WTC11 (cell line): ENCODE data around the gene CRACR2A. TPM values are rescaled to one million over a fixed set of nuclear protein-coding genes. Genes with fewer than 3 reads are reported as not detected.
A peak's percentile ranks its signal among the peaks of the same experiment; 100 is the strongest.

Experiments used
- ATAC-seq: fragments of 200-7000 bp; cut with Tn5 transposase; 2 replicates; pipeline ENCODE4 v1.10.0; 2021; ENCODE audit warnings: mild to moderate bottlenecking, moderate library complexity
- CTCF ChIA-PET: fragments of 300-600 bp; sonication (Branson Sonifier 250); formaldehyde crosslinking; loops from one replicate; lab custom pipeline; 2021; ENCODE audit warnings: antibody characterized with exemption; lab: Charles Lee
- POLR2A ChIA-PET: fragments of 350-600 bp; sonication (Branson Sonifier 250); formaldehyde crosslinking; loops from one replicate; lab custom pipeline; 2021; ENCODE audit warnings: antibody characterized with exemption; lab: Charles Lee
- DNase-seq: peaks from one replicate; pipeline ENCODE4 v3.0.0; 2021; ENCODE audit warnings: low spot score
- H3K27ac Mint-ChIP-seq: 2 replicates; pipeline ENCODE4 v1.8.0; 2021; ENCODE audit warnings: mixed read lengths
- H3K27me3 Mint-ChIP-seq: 2 replicates; pipeline ENCODE4 v1.8.0; 2021; ENCODE audit warnings: low read depth, mild to moderate bottlenecking, moderate library complexity, mixed read lengths
- H3K36me3 Mint-ChIP-seq: 2 replicates; pipeline ENCODE4 v1.8.0; 2021; ENCODE audit warnings: mixed read lengths
- H3K4me1 Mint-ChIP-seq: 2 replicates; pipeline ENCODE4 v1.8.0; 2022; ENCODE audit warnings: mixed read lengths
- H3K4me3 Mint-ChIP-seq: 2 replicates; pipeline ENCODE4 v1.8.0; 2021; ENCODE audit warnings: mild to moderate bottlenecking, moderate library complexity, mixed read lengths
- H3K9me3 Mint-ChIP-seq: 2 replicates; pipeline ENCODE4 v1.8.0; 2021; ENCODE audit warnings: mixed read lengths
- CREB1 ChIP-seq: sonication (generic); formaldehyde crosslinking; IDR thresholded peaks from 2 replicates; pipeline ENCODE4 v1.8.0; 2023; ENCODE audit warnings: mild to moderate bottlenecking, missing genetic modification reagents
- ELF4 ChIP-seq: sonication (generic); formaldehyde crosslinking; IDR thresholded peaks from 2 replicates; pipeline ENCODE4 v1.8.1; 2022; ENCODE audit warnings: low read depth, mild to moderate bottlenecking, moderate library complexity, missing genetic modification reagents
- FOXK1 ChIP-seq: sonication (generic); formaldehyde crosslinking; IDR thresholded peaks from 2 replicates; pipeline ENCODE4 v1.8.0; 2022; ENCODE audit warnings: mild to moderate bottlenecking, moderate library complexity, missing genetic modification reagents
- GABPB1 ChIP-seq: sonication (generic); formaldehyde crosslinking; IDR thresholded peaks from 2 replicates; pipeline ENCODE4 v1.8.1; 2023; ENCODE audit warnings: mild to moderate bottlenecking, missing genetic modification reagents
- GTF2I ChIP-seq: fragments of 250-450 bp; sonication (Bioruptor Pico); conservative IDR thresholded peaks from 2 replicates; pipeline ENCODE4 v1.4.0; 2021; ENCODE audit warnings: mild to moderate bottlenecking
- HMGA2 ChIP-seq: fragments of 250-450 bp; sonication (Bioruptor Pico); IDR thresholded peaks from 2 replicates; pipeline ENCODE4 v1.4.0; 2021; ENCODE audit warnings: mild to moderate bottlenecking, moderate library complexity
- JUN ChIP-seq: sonication (generic); formaldehyde crosslinking; IDR thresholded peaks from 2 replicates; pipeline ENCODE4 v1.8.0; 2023; ENCODE audit warnings: mild to moderate bottlenecking, missing genetic modification reagents
- KAT7 ChIP-seq: sonication (generic); formaldehyde crosslinking; IDR thresholded peaks from 2 replicates; pipeline ENCODE4 v1.8.1; 2023; ENCODE audit warnings: missing genetic modification reagents, mild to moderate bottlenecking, borderline replicate concordance
- MYBL2 ChIP-seq: sonication (generic); formaldehyde crosslinking; IDR thresholded peaks from 2 replicates; pipeline ENCODE4 v1.8.1; 2023; ENCODE audit warnings: mild to moderate bottlenecking, moderate library complexity, missing genetic modification reagents
- PRRX2 ChIP-seq: fragments of 250-450 bp; sonication (Bioruptor Pico); IDR thresholded peaks from 2 replicates; pipeline ENCODE4 v1.8.0; 2021; ENCODE audit warnings: mild to moderate bottlenecking
- SMAD3 ChIP-seq: sonication (generic); formaldehyde crosslinking; IDR thresholded peaks from 2 replicates; pipeline ENCODE4 v1.8.0; 2022; ENCODE audit warnings: missing genetic modification reagents, mild to moderate bottlenecking, borderline replicate concordance
- TCF7 ChIP-seq: sonication (generic); formaldehyde crosslinking; IDR thresholded peaks from 2 replicates; pipeline ENCODE4 v1.8.0; 2022; ENCODE audit warnings: mild to moderate bottlenecking, low read depth, missing genetic modification reagents, moderate library complexity
- ZNF396 ChIP-seq: fragments of 250-450 bp; sonication (Bioruptor Pico); IDR thresholded peaks from 2 replicates; pipeline ENCODE4 v1.8.0; 2021; ENCODE audit warnings: mild to moderate bottlenecking, moderate library complexity, borderline replicate concordance
- total RNA-seq: library from RNA; stranded (reverse); gene quantifications from 3 replicates; pipeline ENCODE4 v1.2.3, GENCODE V29; 2021
- TF ChIP-seq, protein P1 (sequence below): fragments of 250-450 bp; sonication (Bioruptor Pico); IDR thresholded peaks from 2 replicates; pipeline ENCODE4 v1.8.0; 2021; ENCODE audit warnings: mild to moderate bottlenecking
- TF ChIP-seq, protein P2 (sequence below): sonication (generic); formaldehyde crosslinking; IDR thresholded peaks from 2 replicates; pipeline ENCODE4 v1.8.0; 2023; ENCODE audit warnings: missing genetic modification reagents
- TF ChIP-seq, protein P3 (sequence below): sonication (generic); formaldehyde crosslinking; IDR thresholded peaks from 2 replicates; pipeline ENCODE4 v1.8.1; 2022; ENCODE audit warnings: missing genetic modification reagents, borderline replicate concordance
- TF ChIP-seq, protein P4 (sequence below): fragments of 250-450 bp; sonication (Bioruptor Pico); IDR thresholded peaks from 2 replicates; pipeline ENCODE4 v1.9.0; 2021; ENCODE audit warnings: mild to moderate bottlenecking
- TF ChIP-seq, protein P5 (sequence below): sonication (generic); formaldehyde crosslinking; IDR thresholded peaks from 2 replicates; pipeline ENCODE4 v1.8.0; 2022; ENCODE audit warnings: mild to moderate bottlenecking, missing genetic modification reagents
- TF ChIP-seq, protein P6 (sequence below): fragments of 250-450 bp; sonication (Bioruptor Pico); IDR thresholded peaks from 2 replicates; pipeline ENCODE4 v1.9.0; 2021; ENCODE audit warnings: mild to moderate bottlenecking
- TF ChIP-seq, protein P7 (sequence below): sonication (generic); formaldehyde crosslinking; conservative IDR thresholded peaks from 2 replicates; pipeline ENCODE4 v1.8.1; 2023; ENCODE audit warnings: mild to moderate bottlenecking, low read depth, missing genetic modification reagents, moderate library complexity

The CRACR2A gene
- total RNA-seq, 1 experiment from 2014 or later, result 2.6 TPM

DNA sequence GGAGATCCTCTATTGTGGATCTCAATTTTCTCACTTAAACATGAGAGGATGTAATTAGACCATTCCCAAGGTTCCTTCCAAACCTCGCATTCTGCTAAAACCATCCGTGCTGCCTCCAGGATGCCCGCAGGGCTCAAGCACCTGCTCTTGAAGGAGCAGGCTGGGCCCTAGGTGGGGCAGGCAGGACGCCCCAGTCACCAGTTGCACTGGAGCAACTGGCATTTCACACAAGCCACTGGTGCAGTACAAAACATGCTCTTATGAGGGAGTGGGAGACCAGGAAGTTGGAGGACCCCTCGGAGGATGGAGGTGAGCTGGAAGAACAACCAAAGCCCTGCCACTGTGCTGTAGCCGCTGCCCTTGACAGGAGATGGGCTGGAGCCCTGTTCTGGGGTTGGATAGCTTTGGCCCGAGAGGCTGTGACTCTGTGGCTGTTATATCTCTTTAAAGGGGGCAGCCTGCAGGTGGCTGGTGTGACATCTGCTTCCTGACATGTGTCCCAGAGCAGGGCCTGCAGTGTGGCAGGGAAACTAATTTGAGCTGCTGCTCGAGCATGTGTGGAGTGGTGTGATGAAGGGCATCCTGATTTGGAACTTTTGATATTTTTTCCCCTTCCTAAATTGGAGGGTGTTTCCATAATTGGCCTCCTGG lies 122.2 kb downstream of the CRACR2A start:
- Mint-ChIP-seq H3K4me1 (peaks cover 11% of the 10 kb centered on the region), H3K9me3 (no peaks in the 10 kb centered on the region), H3K4me3 (no peak overlapping the region), H3K36me3 (no peaks in the 10 kb centered on the region), H3K27me3 (no peaks in the 10 kb centered on the region), H3K27ac (no peak overlapping the region)
- ATAC-seq, result no peak
- POLR2A ChIA-PET, result no interaction called here
- no peak for DNase-seq
- no peak for TF ChIP-seq GTF2I (CRISPR knock-in tag)
- TF ChIP-seq, protein P1, sequence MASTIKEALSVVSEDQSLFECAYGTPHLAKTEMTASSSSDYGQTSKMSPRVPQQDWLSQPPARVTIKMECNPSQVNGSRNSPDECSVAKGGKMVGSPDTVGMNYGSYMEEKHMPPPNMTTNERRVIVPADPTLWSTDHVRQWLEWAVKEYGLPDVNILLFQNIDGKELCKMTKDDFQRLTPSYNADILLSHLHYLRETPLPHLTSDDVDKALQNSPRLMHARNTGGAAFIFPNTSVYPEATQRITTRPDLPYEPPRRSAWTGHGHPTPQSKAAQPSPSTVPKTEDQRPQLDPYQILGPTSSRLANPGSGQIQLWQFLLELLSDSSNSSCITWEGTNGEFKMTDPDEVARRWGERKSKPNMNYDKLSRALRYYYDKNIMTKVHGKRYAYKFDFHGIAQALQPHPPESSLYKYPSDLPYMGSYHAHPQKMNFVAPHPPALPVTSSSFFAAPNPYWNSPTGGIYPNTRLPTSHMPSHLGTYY (CRISPR knock-in tag), result no peak
- CTCF ChIA-PET, result interaction anchor here (1.1 kb wide), 1 partner anchor 355 kb away, joined by 3 read pairs; no protein-coding TSS in a partner anchor

DNA sequence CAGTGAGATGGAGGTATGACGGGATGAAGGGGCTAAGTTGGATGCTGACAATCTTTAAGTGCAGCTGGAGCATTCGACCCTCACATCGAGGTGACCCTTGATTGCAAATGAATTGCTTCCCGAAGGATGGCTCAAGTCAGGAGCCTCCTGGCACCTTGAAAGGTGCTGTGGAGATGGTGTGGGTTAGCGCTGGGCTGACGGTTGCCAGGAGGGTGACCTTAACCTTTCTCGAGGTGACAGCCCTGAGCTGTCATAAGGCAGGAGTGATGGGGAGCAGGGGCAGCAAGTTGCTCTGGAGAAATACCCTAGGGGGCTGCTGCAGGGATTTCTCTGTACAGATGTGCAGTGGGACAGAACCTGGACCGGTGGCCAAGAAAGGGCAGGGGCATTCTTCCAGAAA lies 122.8 kb downstream of the CRACR2A start:
- no peak for DNase-seq
- Mint-ChIP-seq H3K9me3 (no peaks in the 10 kb centered on the region), H3K4me3 (no peak overlapping the region), H3K27ac (no peak overlapping the region), H3K27me3 (no peaks in the 10 kb centered on the region), H3K36me3 (no peaks in the 10 kb centered on the region), H3K4me1 (peaks cover 11% of the 10 kb centered on the region)
- POLR2A ChIA-PET, result no interaction called here
- CTCF ChIA-PET, result interaction anchor here (1.1 to 2.4 kb wide), 4 partner anchors 47 to 355 kb away, joined by 3 to 6 read pairs (median 6); no protein-coding TSS in a partner anchor
- ATAC-seq, result no peak
- TF ChIP-seq PRRX2, result no peak
- TF ChIP-seq CREB1, result no peak
- TF ChIP-seq, protein P2, sequence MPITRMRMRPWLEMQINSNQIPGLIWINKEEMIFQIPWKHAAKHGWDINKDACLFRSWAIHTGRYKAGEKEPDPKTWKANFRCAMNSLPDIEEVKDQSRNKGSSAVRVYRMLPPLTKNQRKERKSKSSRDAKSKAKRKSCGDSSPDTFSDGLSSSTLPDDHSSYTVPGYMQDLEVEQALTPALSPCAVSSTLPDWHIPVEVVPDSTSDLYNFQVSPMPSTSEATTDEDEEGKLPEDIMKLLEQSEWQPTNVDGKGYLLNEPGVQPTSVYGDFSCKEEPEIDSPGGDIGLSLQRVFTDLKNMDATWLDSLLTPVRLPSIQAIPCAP (CRISPR knock-in tag), result no peak
- no peak for TF ChIP-seq SMAD3 (CRISPR knock-in tag)
- TF ChIP-seq GTF2I (CRISPR knock-in tag), result no peak
- no peak for TF ChIP-seq MYBL2 (CRISPR knock-in tag)
- TF ChIP-seq, protein P3, sequence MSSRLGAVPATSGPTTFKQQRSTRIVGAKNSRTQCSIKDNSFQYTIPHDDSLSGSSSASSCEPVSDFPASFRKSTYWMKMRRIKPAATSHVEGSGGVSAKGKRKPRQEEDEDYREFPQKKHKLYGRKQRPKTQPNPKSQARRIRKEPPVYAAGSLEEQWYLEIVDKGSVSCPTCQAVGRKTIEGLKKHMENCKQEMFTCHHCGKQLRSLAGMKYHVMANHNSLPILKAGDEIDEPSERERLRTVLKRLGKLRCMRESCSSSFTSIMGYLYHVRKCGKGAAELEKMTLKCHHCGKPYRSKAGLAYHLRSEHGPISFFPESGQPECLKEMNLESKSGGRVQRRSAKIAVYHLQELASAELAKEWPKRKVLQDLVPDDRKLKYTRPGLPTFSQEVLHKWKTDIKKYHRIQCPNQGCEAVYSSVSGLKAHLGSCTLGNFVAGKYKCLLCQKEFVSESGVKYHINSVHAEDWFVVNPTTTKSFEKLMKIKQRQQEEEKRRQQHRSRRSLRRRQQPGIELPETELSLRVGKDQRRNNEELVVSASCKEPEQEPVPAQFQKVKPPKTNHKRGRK (CRISPR knock-in tag), result no peak
- no peak for TF ChIP-seq ZNF396 (CRISPR knock-in tag)
- TF ChIP-seq GABPB1 (CRISPR knock-in tag), result no peak
- TF ChIP-seq, protein P4, sequence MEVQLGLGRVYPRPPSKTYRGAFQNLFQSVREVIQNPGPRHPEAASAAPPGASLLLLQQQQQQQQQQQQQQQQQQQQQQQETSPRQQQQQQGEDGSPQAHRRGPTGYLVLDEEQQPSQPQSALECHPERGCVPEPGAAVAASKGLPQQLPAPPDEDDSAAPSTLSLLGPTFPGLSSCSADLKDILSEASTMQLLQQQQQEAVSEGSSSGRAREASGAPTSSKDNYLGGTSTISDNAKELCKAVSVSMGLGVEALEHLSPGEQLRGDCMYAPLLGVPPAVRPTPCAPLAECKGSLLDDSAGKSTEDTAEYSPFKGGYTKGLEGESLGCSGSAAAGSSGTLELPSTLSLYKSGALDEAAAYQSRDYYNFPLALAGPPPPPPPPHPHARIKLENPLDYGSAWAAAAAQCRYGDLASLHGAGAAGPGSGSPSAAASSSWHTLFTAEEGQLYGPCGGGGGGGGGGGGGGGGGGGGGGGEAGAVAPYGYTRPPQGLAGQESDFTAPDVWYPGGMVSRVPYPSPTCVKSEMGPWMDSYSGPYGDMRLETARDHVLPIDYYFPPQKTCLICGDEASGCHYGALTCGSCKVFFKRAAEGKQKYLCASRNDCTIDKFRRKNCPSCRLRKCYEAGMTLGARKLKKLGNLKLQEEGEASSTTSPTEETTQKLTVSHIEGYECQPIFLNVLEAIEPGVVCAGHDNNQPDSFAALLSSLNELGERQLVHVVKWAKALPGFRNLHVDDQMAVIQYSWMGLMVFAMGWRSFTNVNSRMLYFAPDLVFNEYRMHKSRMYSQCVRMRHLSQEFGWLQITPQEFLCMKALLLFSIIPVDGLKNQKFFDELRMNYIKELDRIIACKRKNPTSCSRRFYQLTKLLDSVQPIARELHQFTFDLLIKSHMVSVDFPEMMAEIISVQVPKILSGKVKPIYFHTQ (CRISPR knock-in tag), result no peak
- TF ChIP-seq, protein P5, sequence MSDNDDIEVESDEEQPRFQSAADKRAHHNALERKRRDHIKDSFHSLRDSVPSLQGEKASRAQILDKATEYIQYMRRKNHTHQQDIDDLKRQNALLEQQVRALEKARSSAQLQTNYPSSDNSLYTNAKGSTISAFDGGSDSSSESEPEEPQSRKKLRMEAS, result no peak
- no peak for TF ChIP-seq FOXK1 (CRISPR knock-in tag)
- TF ChIP-seq, all 79 proteins: peak for 0

DNA sequence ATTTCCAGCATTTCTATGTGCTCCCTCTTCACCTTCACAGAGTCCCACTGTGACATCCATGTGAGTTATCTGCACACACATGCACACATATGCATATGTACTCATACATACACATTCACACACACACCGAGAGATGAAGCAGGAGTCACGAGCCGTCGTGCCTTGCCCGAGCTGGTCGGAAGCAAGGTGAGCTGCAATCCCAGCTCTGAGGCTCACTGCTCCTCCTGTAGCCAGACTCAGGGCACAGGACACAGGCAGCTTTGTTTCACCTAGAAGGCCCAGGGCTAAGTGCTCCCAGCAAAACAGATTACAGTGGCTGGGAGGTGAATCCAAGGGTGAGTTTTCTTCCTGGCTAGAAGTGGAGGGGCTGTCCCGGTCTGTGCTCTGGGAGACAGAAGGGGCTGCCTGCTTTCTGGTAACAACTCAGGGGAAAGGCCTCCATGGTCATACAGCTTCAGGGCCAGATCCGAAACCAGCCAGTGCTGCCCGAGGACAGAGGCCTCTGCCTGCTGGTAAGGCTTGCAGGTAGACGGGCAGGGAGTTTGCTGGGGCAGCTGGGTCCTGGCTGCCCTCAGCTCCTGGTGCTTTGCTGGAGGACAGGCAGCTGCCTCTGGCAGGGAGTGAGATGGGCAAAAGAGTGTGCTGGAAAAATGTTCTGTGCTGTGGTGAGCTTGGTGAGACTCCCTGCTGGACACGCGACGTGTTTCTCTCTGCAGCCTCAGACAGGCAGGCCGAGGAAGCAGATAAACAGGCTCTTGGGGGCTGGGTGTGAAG lies 123.7 kb downstream of the CRACR2A start:
- no peaks in the 10 kb centered on the region for H3K27me3 Mint-ChIP-seq
- H3K36me3 Mint-ChIP-seq, result no peaks in the 10 kb centered on the region
- peaks cover 6% of the 10 kb centered on the region for H3K4me1 Mint-ChIP-seq
- POLR2A ChIA-PET, result no interaction called here
- no peak overlapping the region for H3K4me3 Mint-ChIP-seq
- H3K9me3 Mint-ChIP-seq, result no peaks in the 10 kb centered on the region
- no peak for DNase-seq
- no peak for ATAC-seq
- H3K27ac Mint-ChIP-seq, result peak overlapping the region; percentile 51; the same call in 1 of the 2 replicates
- CTCF ChIA-PET, result interaction anchor here (0.9 to 2.4 kb wide), 7 partner anchors 15 to 354 kb away, joined by 3 to 6 read pairs (median 5); no protein-coding TSS in a partner anchor
- TF ChIP-seq JUN, result no peak
- no peak for TF ChIP-seq HMGA2 (CRISPR knock-in tag)
- TF ChIP-seq TCF7 (CRISPR knock-in tag), result no peak
- TF ChIP-seq, protein P6, sequence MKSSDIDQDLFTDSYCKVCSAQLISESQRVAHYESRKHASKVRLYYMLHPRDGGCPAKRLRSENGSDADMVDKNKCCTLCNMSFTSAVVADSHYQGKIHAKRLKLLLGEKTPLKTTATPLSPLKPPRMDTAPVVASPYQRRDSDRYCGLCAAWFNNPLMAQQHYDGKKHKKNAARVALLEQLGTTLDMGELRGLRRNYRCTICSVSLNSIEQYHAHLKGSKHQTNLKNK (CRISPR knock-in tag), result no peak
- TF ChIP-seq, protein P7, sequence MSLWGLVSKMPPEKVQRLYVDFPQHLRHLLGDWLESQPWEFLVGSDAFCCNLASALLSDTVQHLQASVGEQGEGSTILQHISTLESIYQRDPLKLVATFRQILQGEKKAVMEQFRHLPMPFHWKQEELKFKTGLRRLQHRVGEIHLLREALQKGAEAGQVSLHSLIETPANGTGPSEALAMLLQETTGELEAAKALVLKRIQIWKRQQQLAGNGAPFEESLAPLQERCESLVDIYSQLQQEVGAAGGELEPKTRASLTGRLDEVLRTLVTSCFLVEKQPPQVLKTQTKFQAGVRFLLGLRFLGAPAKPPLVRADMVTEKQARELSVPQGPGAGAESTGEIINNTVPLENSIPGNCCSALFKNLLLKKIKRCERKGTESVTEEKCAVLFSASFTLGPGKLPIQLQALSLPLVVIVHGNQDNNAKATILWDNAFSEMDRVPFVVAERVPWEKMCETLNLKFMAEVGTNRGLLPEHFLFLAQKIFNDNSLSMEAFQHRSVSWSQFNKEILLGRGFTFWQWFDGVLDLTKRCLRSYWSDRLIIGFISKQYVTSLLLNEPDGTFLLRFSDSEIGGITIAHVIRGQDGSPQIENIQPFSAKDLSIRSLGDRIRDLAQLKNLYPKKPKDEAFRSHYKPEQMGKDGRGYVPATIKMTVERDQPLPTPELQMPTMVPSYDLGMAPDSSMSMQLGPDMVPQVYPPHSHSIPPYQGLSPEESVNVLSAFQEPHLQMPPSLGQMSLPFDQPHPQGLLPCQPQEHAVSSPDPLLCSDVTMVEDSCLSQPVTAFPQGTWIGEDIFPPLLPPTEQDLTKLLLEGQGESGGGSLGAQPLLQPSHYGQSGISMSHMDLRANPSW (CRISPR knock-in tag), result no peak
- no peak for TF ChIP-seq KAT7 (CRISPR knock-in tag)
- no peak for TF ChIP-seq ELF4
